Measurements from ENCODE around the gene LSM10.

The LSM10 gene

DNA sequence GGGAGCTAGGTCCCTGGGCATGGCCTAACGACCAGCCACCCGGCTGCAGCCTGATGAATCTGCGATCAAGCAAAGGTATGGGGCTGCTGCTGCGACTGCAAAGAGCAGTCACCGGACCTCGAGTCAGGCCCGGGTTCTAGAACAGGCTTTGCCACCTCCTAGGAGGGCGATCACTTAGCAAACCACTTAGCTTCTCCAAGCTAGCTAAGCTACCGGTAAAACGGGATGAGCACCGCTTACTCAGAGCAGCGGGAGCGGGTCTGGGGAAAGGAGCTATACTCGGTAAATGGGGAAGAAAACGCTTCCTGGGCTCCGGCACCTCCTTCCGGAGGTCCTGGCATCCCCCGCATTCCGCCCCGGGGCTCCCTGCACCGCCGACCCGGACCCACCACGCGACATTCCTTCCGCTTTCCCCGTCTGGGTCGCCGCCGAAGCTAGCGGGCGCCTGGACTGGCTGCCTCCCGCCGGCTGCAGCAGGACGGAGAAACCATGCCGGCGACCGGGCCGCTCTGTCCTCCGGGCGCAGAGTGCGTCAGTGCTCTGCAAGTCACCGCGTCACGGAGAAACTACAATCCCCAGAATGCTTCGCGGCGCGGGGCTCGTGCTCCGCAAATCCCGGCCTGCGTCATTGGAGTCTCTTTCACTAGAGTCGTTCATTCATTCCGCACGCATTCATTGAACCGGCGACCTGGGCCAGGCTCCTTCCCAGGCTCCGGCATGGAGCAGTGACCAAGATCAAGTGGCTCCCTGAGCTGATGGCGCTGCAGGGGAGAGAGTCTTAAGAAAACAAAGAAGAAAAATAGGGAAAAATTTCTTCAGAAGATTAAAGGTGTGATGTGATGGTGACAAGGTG lies at the start of gene LSM10:
TSS of gene LSM10 (minus strand) at position 531 of the 853 bp plus-strand sequence. CDS start 3,779 bp downstream, outside the sequence.
- peak; percentile 90 for DNase-seq

DNA sequence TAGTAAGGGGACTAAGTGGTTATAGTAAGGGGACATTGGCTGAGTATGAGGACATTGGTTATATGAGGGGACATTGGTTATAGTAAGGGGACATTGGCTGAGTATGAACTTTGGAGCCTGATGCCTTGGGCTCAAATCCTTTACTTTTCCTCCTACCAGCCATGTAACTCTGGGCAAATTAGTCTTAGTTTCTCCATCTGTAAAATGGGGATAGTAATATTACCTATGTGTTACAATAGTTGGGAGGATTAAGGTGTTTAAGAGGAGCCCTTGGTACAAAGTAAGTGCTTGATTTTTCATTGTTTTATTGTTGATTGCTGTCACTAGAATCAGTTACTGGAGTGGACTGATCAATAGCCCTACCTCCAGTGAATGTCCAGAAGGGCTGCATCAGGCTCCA lies 49.7 kb upstream of the LSM10 start:
- DNase-seq = no peak

DNA sequence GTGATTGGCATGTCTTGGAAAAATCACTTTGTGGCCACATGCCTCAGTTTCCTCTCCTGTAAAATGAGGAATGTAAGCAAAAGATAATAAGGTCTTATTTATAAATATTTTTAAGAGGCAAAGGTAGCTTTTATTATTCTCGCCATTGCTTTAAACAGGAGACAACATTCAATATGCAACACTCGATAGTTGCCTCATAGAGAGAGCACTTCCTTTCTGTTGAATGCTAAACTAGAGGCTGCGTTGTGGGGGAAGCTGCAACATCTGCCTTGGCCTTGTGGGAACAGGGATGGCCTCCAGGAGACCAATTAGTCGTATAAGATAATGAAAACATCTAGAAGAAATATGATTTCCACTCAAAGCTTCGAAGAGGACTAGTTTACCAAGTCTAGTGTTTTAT lies 49.0 kb upstream of the LSM10 start:
- no peak for DNase-seq

DNA sequence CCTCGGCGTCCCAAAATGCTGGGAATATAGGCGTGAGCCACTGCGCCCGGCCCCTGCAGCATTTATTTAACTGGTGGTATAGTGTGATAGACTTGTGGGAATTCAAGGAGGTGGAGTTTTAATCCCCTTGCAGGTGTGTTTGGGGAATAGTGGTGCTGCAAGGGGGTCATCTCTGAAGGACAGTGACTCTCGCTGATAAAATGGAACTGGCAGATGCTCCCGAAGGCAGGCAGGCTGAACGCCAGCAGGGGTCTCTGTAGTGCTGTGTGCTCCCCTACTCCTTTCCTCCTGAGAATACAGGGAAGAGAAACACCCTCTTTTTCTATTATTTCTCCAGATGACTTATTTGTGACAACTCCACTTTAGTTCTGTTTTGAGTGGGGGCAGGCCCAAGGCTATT lies 48.6 kb upstream of the LSM10 start:
- peak; percentile 7 for DNase-seq

DNA sequence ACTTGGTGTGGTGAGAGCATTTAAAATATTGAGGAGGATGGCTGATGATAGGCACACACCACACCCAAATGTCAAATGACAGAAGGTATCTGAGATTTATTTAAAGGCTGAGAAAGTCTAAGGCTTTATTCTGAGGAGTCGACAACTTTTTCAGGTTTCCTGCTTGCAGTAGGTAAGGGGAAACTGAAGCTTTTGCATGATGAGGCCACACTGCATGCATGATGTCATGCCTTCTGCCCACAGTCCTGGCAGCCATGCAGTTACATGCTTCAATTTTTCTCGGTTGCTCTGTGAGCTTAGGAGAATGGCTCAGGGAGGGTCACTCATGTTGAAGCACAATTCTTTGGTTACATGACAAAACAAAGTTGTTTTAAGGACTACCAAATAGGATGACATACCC lies 45.6 kb upstream of the LSM10 start:
- DNase-seq = no peak

DNA sequence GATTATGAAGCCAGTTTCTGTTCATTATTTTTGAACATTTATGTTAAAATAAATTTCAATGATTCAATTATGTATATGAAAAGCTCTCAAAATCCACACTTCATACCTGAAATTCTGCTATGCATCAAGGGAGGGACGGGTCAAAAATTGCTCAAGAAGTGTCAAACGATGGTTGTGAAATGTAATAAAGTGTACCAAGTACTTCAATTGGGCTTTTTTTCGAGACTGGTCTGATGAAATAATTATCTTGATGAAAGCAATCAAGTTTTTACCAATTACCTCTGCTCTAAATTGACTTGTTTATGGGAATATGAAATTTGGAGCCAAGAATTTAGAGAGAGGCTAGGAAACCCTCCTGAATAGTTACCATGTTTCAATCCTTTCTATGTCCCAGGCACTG lies 44.6 kb upstream of the LSM10 start:
- DNase-seq = no peak

DNA sequence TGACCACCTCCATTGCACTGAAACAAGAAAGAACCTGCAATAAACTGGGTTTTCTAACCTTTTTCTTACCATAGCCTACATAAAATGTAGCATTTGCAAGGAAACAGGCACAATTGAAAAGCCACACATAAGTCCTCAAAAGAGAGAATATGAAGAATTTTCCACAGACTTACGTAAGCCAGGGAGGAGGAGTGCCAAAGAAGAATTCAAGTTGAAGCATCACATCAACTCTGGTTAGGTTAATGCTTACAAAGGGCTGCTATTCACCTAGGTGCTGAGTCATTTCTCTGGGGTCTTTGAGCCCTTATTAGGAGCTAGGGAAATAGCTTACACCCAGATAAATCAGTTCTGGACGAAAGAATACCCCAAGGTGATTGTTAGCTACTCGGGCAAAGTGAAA lies 42.9 kb upstream of the LSM10 start:
- no peak for DNase-seq

DNA sequence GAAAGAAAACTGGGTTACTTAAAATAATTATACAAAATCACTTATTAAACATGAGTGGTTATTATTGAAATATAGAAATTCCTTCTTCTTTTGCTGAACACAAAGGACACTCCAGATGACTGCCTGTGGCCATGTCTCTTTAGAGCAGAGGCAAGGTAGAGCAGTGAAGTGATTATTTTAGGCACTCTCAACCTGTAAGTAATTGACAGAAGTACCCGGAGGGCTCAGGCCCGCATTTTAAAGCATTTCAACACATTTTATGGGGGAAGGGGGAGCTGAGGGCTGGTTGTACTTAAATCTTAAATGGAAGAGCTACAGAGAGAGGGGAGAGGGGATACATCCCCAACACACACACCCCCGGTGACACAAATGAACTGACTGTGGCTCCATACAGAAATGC lies 42.3 kb upstream of the LSM10 start:
- no peak for DNase-seq

DNA sequence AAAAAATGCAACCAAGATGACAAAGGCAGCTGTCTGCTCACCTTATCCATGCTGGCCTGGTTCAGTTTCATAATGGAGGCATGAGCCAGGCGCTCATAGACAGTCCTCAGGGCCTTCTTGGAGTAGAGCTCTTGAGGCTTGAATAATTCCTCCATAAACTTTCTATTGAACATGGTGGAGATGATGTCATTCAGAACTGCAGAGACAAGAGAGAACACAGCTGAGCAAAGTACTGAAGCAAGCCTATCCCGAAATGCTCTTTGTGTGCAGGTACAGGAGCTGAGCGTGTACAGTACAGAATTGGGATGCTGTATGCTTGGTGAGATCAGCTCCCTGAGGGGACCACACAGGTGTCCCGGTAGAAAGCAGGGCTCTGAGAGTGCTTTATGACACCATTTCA lies 41.0 kb upstream of the LSM10 start:
- no peak for DNase-seq

DNA sequence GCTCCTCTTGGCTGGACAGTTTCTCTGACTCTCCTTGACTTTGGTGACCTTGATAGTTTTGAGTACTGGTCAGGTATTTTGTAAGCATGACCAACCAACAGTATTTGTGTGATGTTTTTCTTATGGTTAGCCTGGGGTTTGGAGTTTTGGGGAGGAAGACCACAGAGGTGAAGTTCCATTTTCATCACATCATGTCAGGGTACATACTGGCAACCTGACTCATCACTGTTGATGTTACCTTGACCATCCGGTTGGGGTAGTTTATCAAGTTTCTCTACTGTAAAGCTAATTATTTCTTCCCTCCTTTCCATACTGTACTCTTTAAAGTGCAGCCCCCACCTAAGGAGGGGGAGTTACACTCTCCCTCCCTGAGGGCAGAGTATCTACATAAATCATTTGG lies 39.1 kb upstream of the LSM10 start:
- DNase-seq = no peak

DNA sequence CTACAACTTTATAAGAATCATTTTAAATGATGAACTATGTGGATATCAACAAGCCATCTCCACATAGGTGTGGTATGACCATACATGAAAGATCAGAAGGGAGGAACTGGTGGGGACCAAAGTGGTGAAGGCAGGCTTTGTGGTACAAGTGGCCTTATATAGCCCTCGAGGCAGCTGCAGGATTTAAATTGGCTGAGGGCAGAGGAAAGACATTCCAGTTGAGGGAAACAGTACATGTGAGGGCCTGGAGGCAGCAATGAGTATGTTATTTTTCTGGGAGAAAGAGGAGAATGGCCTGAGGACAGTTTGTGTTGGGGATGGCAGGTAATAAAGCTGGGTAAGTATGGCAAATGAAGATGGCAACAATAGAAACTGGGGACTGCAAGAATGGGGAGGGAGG lies 35.4 kb upstream of the LSM10 start:
- DNase-seq = no peak

DNA sequence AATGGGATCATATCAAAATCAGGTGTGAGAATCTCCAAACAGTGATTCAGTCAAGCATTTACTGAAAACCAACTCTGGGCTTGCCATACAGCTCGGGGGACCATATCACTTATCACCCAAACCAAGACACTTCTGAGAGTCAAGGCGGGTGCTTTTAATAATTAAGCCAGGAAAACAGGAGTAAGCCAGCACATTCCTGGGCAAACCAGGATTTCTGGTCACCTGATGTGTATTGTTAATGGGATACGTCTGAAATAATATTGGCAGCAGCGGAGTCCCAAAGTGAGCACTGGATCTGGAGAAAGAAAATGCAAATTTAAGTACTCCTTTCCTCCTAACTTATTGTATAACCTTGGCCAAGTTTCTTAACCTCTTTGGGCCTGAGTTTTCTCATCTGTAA lies 34.9 kb upstream of the LSM10 start:
- no peak for DNase-seq

DNA sequence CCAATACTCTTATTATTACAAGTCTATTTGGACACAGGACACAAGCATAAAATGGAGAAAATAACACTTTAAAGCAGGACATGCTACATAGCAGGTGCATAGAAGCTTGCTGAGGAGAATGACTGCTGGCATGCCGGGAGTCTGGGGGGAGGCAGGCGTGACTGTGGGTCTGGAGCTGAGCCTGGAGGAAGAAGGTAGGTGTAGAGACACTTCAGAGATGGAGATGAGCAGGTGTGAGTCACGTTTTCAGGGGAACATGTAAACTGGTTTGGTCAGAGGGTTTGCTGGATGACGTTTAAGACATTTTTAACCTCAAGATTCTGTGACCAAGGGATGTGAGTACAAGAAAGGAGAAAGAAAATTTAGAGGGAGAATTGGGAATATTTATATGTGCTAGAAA lies 28.1 kb upstream of the LSM10 start:
- no peak for DNase-seq

DNA sequence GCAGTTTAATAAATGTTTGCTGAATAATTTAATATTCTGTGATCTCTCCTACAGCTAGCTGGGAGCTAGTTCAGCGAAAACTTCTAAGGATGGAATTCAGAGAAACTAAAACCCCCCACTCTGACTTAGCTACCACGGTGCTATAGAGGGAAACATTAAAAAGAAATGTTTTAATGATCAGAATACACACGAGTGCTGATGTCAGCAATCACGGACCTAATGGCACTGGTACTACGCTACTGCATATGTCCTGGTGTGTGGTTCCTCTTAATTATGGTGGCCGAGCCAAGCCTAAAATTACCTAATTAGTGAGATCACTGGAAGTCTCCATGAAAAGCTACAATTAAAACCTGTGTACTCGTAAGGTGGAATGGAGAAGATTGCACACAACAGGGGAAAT lies 23.9 kb upstream of the LSM10 start:
- DNase-seq = no peak

DNA sequence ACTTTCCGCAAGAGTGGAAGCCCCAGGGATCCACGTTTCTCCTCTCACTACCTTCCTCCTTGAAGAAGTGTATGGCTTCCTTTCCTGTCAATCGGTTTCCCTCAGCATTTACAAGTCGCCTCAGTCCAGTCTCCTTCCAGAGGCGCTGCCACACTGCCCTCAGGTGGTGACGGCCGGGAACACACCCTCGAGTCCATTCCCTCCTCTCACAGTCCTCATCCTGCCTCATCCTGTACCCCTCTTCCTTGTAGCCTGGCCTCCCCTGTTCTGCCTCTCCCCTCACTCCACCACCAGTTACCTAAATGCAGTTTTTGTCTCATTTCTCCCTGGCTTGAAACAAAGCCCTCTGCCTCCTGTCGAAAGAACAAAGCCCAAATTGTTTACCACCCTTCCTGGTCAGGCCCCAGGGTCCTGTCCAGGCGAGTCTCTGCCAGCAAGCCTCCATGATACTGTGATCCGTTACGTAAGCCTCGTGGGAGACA lies 23.2 kb upstream of the LSM10 start:
- DNase-seq = peak; percentile 83

DNA sequence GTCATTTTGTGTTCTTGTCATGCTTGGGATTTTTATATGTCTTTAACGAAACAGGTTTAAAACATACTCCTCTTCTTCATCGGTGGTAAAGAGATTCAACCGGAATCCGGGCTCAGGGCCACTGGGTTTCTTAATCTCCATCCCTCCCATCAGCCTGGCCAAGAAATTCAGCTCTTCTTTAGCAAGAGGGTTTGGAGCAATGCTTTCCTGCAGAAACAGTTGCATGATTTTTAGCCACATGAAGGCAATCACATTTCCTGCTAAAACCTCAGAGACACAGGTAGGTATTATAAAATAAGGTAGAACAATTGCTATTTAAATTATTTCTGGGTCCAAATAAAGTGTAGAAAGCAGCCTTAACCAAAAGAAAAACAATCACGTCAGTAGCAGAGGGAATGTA lies 22.7 kb upstream of the LSM10 start:
- no peak for DNase-seq

DNA sequence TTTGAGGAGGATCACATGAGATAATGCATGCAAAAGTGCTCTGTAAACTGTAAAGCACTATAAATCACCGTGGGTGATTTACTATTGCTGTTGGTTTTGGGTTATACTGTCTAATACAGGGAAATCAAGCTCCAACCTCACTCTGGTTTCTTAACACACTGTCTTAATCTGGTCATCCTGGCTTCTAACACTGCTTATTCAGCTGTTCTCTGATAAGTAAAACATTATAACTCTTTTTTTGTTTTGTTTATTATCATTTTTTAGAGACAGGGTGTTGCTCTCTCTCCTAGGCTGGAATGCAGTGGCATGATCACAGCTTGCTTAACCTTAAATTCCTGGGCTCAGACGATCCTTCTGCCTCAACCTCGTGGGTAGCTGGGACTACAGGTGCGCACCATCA lies 21.9 kb upstream of the LSM10 start:
- DNase-seq = no peak

DNA sequence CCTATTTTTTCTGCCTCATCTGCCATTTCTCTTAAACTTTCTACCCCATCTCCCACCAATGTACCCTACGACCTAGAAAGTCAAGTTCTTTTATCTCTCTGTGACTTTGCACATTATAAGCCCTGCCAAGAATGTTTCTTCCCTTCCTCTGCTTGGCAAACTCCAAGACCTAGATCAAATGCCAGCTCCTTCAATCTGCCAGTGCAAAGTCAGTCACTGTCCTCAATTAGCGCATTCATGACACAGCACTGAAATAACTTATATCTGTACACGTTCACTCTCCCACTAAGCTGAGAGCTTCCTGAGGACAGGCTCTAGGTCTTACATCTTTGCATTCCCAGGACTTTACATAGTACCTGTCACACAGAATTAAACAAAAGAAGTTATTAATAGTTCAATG lies 21.4 kb upstream of the LSM10 start:
- no peak for DNase-seq

DNA sequence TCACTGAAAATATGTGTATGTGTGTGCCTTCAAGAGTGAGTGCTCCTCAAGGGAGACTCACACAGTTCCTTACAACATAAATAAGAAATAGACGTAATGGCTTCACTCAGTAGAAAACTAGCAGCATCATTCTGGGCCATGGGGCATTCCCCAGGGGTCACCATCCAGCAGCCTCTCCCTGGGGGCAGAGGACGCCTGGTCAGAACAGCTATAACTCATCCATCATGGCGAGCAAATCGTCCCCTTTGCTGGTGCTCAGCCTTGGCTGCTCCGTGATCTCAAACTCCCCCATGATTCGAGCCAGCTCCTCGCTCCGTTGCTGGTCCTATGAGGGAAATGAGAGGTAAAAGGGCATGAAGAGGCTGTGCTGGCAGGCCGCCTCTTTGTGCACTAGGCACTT lies 20.2 kb upstream of the LSM10 start:
- DNase-seq = no peak

DNA sequence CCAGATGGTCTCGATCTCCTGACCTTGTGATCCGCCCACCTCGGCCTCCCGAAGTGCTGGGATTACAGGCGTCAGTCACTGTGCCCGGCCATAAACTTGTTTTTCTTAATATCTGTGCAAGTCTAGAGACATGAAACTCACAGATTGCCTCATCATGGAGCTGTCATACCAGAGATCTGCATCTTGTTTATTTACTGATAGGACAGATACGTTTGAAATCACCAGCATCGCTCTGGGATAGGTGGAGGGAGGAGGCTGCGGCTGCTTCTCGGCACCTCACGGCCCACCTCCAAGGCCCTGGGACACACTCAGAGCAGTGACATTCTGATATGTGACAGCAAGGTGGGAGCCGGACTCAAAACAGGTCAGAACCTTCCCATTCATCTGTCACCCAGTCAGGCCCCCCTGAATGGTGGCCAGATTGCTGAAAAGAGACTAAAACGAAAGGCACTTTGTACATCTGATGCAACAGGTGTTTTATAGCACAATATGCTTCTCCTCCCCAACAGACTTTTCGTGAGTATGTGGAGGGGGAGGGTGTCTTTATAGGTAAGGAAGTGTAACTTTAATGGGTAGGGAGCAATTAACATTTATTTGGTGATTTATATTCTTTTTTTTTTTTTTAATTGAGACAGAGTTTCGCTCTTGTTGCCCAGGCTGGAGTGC lies 18.1 kb upstream of the LSM10 start:
- no peak for DNase-seq

DNA sequence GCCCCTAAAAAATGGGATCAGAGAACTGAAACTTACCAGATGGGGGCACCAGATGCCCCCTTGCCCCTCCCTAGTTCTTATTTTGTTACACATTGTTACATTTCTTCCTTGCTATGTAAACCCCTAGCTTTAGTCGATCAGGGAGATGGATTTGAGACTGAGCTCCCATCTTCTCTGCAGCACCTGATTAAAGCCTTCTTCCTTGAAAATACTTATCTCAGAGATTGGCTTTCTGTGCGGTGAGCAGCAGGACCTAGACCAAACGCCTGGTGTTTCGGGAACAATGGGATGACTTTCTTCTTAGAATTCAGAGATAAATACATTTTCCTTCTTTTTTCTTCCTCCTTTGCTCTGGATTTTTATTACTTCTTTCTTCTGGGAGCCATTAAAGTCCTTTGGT lies 16.7 kb upstream of the LSM10 start:
- DNase-seq = no peak

DNA sequence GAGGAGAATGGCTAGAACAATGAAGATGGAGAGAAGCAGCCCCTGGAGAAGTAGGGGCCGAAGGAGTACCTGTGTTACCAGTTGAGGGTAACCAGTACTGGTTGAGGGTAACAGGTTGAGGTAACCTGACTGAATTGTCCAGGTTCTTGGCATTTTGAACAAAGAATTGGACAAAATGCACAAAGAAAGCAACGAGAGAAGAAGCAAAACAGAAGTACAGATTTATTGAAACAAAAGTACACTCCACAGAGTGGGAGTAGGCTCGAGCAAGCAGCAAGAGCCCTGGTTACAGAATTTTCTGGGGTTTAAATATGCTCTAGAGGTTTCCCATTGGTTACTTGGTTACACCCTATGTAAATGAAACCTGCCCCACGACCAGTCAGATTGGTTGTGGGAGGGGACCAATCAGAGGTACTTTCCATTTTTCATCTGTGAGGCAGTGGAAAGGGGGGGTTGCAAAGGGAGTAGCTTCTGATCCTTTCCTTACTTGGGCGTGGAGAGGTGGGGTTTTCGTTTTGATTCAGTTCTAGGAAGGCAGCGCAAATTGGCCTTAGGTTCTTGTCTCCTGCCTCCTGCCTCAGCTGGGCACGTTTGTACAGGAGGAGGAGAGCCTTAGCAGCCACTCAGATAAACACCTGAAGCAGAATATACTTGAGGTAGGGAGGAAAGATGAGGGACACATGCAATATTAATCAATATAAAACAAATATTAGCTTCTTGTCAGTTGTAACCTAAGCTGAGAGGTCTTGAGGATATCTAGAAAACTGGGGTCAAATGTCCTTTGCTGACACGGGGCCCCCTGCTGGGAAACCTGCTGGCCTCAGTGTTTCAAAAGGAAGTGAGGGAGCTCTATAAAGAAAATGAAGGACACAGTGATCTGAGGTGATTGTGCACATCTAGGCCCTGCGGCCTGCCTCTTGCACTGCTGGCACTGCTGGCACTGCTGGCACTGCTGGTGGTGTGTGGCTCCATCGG lies 14.3 kb upstream of the LSM10 start:
- DNase-seq = peak; percentile 32

DNA sequence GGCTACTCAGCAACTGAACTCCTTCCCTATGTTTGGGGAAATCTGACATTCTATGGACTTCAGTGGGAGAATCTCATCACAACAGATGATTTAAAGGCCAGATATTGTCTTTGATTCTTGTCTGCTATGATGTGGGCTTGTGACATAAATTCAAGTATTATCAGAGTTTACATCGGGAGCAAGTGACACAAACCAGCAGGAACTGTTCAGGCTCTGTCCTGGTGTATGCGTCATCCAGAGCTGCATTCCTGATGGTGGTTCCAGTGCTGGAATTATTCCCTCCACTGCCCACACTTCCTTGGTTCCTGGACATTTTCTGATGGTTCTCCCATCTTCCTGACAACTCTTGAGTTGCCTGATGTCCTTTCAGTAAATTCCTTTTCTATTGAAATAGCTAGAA lies 10.8 kb upstream of the LSM10 start:
- no peak for DNase-seq

Measured in CD4-positive, alpha-beta T cell treated with Interferon gamma for 1 hour (primary cell).